ENCODE results near the gene PRSS56. TPM values are rescaled to one million over a fixed set of nuclear protein-coding genes. Genes with fewer than 3 reads are reported as not detected.

Gene PRSS56
- not detected in 2 replicates for total RNA-seq

DNA sequence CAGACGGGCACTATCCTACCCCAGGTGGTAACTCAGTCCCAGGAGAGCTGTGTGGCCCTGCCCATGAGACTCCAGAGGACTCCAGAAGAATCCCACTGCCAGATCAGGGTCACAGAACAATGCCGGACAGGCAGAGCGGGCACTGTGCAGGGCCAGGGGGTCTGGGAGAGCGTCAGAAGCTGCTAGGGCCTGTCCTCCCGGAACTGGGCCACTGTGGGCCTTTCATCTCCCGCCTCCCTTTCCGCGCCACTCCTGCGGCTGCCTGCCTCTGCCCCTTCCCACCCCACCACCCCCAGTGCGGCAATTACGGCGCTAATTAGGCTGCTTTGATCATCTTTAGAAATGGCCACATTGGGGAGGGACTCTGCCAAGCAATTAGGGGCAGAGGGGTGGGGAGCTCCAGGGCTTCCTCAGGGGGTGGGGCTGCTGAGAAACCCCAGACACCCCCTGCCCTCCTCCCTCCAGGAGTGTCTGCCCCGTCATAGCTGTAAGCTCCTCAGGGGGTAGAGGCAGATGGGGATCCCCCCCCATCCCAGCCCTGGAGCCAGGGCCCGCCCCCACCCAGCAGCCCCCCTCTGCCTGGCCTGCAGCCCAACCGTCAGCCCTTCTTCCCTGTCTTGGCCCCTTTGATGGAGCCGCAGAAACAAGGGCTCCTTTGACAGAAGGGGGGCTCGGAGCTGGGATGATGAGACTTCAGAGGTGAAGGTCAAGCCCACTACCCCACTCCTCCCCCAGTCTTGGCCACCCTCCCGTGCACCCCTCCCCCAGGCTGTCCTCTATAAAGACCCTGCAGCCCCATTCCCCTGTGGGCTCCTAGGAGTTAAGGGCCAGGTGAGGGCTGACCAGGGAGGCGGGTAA, at the start of gene PRSS56:
PRSS56 (plus strand) TSS at position 808 of the 858 bp plus-strand sequence. CDS start 211 bp downstream, outside the sequence.

DNA sequence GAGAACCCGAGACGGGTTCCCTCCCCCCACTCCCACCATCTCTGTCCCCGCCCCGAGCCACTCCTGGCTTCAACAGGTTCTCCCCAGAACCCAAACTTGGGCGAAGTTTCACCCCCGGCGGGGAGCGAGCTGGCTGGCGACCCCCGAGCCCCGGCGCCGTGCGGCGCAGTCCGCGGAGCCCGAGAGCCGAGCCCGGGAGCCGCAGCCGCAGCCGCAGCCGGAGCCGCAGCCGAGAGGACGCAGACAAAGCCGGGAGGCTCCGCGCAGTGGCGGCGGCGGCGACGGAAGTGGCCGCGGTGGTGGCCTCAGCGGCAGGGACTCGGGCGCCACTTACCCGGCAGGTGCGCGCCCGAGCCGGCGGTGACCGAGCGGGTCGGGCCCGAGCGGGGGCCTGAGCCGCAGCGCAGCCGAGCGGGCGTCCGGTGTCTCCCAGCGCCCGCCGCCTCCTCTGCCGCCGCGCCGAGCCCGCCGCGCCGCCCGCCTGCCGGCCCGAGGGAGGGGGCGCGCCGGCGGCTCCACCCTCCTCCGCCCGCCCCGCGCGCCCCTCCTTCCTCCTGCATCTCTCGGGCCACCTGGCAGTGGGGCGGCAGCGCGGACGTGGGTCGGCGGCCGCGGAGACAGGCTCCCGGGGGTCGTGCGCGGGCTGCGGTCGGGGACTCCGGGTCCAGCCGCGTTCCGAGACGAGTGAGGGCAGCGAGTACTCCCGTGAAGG, 32.6 kb upstream of the PRSS56 start, which contains the start of gene ECEL1:
ECEL1 (minus strand) TSS at position 450 of the 712 bp plus-strand sequence. CDS start 1,181 bp downstream, outside the sequence.

DNA sequence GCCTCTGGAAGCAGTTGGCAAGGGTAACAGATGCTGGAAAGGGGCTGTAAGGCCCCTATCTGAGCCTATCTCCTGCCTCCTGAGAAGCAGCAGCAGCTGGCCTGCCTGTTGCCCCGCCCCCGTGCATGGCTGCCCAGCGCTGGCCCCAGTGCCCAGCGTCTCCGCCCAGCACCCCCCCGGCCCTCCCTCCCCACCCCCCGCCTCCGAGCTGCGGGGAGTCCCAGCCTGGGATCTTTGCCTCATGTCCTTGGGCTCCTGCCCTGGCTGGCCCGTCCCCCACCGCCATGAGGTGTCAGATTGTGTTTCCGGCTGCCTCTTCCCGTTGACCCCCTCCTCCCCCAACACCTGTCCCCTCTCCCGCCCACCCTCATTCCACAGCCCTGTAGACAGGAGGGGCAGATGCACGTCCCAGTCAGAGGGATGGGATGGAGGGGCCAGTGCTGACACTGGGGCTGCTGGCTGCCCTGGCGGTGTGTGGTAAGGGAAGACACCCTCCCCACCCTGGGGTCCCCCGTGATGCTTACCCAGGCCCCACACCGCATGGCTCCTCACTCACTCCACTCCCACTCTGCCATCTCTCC, 5.7 kb downstream of the PRSS56 start, which contains the start of gene CHRND:
CHRND (plus strand) TSS at position 370 of the 581 bp plus-strand sequence; CDS start at position 426, 56 bp downstream.

DNA sequence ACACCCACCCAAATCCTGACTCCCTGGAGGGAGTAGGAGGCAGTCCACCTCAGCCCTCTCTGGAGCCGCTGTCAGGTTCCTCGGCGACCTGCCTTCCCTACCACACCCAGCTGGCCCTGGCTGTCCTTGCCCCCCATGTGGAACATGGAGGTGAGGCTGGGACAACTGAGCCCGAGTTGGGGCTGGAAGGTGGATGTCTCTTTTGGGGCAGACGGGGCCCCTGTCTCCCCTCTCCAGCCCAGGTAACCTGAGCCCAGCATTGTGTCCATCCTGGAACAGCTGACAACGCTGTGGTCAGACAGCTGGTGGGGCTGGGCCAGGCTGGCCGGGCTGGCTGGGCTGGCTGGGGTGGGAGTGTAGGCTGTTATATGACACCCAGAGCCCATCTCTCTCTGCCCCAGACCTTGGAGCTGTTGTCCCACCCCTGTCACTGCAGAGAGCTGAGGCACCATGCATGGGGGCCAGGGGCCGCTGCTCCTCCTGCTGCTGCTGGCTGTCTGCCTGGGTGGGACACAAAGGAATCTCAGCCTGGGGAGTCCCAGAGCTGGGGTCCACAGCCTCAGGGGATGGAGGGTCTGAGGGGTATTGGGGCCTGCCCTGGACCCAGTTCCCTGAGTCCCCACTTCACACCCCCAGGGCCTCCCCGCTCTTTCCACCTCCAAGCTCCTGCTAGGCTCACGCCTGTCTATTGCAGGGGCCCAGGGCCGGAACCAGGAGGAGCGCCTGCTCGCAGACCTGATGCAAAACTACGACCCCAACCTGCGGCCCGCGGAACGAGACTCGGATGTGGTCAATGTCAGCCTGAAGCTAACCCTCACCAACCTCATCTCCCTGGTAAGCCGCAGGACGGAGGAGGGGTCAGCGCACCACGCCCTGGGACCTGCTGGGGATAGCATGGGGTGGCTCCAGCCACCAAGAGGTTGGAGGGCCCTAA, 19.4 kb downstream of the PRSS56 start, which contains the start of gene CHRNG:
CHRNG (plus strand) TSS at position 395 of the 934 bp plus-strand sequence; CDS start at position 451, 56 bp downstream.

DNA sequence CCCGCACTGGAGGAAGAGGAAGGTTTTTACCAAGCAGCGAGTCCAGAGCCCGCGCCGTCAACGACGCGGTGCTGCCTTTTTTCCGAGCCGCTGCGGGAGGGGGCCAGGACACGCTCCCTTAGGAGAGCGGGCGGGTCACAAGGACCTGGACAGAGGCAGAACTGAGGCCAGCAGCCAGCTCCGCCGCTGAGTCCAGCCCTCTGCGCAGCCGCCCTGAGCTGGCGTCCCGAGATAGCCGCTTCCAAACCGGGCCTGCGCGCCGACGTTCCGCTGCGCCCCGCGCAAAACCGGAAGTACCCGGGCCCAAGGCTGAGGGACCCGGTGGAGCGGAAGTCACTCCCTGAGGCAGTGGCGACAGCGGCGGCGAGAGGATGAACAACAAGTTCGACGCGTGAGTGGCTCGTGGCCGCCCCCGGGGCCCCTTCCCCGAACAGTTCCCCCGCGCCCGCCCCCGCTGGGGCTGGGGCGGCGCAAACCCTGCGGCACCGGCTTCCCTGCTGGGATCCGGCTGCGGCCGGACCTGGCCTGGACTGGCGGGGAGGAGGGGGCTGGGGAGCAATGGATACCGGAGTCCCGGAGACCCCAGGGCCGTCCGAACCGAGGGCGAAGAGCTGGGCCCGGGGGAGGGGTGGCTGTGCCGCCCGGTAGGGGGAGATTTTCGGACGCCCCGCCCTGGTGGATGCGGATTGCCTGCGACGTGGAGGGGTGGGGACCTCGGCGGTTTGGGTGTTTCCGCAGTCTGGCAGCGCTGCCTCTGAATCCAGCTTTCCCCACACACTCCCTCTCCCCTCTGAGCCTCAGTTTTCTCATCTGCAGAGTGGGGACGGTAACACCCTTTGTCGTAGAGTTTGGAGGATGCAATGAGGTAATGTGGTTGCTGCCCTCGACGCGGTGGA, 30.4 kb downstream of the PRSS56 start, which contains the start of the genes EIF4E2 and TIGD1:
EIF4E2 (plus strand) TSS at position 336 of the 896 bp plus-strand sequence; CDS start at position 372, 36 bp downstream.
TIGD1 (minus strand) TSS at position 204 of the 896 bp plus-strand sequence. CDS start 675 bp downstream, outside the sequence.

Other genes with a start within 250 kb of the PRSS56 start
- gene ALPP, start 141.6 kb upstream of the PRSS56 start, total RNA-seq = not detected in 2 replicates
- gene ALPG, start 113.5 kb upstream of the PRSS56 start, total RNA-seq = not detected in 2 replicates
- gene ALPI, start 64.2 kb upstream of the PRSS56 start, total RNA-seq = not detected in 2 replicates
- gene ECEL1, start 32.6 kb upstream of the PRSS56 start, total RNA-seq = not detected in 2 replicates
- gene CHRND, start 5.8 kb downstream of the PRSS56 start, total RNA-seq = not detected in 2 replicates
- not detected in 2 replicates for gene CHRNG, start 19.3 kb downstream of the PRSS56 start, total RNA-seq
- gene TIGD1, start 30.2 kb downstream of the PRSS56 start, total RNA-seq = 4.6 and 6.0 TPM in 2 replicates
- gene EIF4E2, start 30.3 kb downstream of the PRSS56 start, total RNA-seq = 97.3 and 100 TPM in 2 replicates
- under 0.01 and 0.19 TPM in 2 replicates for gene EFHD1, start 113.2 kb downstream of the PRSS56 start, total RNA-seq
- 43.4 and 53.1 TPM in 2 replicates for gene GIGYF2, start 176.9 kb downstream of the PRSS56 start, total RNA-seq